HG02623 (cell line): Measurements from ENCODE around the gene KCNQ4.

Experiments
- ATAC-seq: cut with Tn5 transposase; IDR thresholded peaks from one replicate; pipeline ENCODE4 v1.9.1; 2021; ENCODE audit warnings: moderate library complexity; ENCODE audit not compliant: unreplicated experiment

KCNQ4 gene

DNA sequence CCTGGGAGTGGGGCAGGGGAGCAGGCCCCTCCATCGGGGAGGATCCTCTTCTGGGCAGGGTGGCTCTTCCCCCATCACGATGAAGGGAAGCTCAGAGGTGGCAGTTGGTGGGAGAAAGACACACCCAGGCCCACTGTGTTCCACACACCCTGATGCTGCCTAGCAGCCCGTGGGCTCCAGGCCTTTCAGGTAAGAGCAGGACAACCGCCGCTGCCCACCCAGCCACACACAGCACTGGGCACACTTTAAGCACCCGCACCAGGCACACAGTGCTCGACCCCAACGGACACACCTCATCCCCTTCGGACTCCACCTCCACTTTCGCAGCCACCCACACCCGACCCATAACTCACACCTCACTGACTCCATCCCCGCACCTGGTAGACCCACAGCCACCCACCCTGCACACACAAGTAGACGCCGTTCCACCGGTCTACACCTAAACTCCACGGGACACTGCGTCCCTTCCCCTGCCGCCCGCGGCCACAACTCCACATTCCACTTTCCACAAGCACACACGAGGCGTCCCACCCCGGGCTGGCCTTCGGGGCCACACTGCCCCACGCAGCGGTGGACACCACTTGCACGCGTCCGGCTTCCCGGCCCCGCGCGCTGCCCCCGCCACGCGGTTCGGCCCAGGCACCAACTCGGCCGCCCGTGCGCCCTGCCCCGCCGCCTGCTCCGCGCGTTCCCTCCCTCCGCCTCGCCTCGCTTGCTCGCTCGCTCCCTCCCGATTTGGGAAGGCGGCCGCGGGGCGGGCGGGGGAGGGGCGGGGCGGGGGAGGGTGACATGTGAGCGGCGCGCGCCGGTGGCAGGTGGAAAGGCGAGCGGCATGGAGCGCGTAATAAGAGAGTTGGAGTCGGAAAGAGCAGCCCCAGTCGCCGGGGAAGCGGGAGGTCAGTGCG lies at the start of gene KCNQ4:
TSS of gene KCNQ4 (plus strand) at position 787 of the 905 bp plus-strand sequence. CDS start 307 bp downstream, outside the sequence.
- ATAC-seq: no peak

DNA sequence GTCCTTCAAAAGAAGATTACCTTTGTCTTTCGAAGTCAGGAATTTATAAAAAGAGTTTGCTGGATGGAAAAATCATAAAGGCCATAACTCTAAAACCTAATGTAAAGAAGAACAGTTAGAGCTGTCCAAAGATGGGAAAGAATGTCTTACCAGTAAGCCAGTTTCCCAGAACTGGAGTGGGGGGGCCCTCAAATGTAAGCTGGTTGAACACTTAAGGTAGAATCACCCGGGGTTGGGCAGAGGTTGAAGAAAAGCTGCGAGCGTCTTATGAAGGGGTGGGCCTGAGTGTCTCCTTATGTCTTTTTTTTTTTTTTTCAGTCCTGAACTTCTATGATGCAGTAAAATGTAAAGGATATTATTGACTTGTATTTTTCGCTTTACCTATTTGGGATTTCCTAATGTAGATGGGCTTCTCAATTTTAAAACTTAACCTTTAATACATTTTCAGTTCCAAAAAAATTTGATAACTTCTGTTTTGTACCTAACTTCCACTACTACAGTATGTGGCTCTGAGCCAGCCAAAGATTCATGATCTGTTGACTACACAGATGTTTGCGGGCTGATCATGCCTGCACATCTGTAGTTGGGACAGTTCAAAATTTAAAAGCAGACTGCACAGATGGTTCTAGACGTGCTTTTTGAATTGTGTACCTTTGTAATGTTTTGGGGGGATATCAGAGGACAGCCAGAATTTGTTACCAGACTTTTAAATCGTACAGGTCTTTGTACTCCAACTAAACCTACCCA lies 48.5 kb upstream of the KCNQ4 start:
- ATAC-seq: no peak

DNA sequence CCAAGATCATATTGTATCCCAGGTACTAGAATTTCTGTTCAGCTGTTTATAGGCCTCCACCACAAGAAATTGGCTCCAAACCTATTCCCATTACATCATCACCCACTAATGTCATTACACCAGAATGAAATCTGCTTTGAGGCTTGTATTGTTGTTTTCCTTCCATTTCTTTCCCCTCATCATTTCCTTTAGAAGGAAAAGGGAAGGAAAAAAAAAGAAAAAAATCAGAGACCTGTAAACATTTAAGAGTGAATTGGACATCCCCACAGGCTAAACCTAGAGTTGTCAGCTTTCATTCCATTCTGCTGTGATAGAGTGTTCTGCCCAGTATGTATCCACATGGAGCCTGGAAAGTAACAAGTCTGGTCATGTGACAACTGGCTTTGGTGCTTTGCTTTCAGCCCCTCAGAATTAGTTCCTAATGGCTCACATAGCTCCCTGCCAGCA lies 47.5 kb upstream of the KCNQ4 start:
- no peak for ATAC-seq

DNA sequence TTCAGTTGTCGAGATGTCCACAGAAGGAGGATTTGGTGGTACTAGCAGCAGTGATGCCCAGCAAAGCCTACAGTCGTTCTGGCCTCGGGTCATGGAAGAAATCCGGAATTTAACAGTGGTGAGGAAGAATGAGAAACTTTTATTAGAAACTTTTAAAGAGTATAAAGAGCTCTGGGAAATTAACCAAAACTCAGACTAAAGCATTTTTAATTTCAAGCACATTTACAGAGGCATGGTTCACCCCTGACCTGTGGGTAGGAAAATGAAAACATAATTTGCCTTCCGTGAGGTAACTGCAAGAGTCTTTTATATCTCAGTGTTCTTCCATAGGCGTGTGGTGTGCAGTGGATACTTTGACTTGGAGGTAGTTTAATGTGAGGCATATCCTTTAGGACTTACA lies 44.8 kb upstream of the KCNQ4 start:
- ATAC-seq: no peak

DNA sequence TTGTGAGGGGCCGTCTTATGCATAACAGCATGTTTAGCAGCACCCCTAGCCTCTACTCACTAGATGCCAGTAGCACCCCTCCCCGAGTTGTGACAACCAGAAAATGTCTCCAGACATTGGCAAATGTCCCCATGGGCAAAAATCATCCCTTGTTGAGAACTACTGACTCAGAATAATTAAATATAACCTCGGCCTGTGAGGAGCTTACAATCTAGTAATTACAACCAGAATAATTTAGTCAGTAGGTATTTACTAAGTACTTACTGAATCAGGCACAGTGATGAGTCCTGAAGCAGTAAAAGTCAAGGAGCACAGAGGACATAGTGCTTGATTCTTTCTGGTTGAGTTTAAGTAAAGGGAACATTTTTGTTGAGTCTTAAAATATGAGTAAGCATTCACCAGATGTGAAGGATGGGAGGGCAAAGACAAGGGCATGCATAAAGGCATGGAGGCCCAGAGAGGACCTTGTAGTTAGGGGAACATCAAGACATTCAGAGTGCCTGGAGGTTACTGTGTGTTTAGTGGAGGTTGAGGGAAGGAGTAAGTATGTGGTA lies 44.1 kb upstream of the KCNQ4 start:
- no peak for ATAC-seq

DNA sequence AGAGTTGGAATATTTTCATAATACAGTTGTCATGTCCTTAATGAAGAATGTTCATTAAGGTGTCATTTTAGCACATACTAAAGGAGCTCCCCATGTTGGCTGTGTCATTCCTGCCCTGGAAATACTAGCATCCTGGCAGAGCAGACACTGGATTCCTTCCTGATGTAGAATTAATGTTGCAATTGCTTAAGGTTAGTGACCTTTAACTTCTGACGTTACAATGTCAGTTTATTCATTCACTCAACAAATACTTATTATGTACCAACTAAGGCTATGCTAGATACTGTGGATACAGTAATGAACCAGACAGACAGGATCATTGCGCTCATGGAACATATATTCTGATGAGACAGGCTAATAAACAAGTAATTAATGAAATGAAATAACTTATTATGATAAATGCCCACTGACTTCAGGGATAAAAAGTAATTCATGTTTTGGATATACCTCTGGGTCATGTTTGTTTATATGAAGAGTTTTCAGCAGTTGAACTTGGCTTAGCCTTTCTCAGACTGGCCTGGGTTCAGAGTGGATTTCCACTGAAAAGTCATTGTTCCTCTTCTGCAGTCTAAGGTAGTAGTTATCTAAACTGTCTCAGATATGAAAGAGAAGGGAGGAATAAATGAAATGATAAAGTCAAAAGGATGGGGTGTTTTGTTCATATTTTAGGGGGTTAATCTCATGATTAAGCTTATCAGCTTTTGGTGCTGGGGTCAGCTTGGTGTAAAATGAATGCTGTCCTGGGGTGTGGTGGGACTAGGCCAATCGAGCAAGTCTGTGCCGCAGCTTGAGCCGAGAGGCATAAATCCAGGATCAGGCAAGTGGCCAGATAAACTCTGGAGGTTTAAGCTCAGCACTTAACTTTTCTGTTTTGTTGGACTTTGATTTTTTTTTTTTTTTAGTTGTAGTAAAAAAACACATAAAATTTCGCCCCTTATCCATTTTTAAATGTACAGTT lies 43.3 kb upstream of the KCNQ4 start:
- ATAC-seq: no peak

DNA sequence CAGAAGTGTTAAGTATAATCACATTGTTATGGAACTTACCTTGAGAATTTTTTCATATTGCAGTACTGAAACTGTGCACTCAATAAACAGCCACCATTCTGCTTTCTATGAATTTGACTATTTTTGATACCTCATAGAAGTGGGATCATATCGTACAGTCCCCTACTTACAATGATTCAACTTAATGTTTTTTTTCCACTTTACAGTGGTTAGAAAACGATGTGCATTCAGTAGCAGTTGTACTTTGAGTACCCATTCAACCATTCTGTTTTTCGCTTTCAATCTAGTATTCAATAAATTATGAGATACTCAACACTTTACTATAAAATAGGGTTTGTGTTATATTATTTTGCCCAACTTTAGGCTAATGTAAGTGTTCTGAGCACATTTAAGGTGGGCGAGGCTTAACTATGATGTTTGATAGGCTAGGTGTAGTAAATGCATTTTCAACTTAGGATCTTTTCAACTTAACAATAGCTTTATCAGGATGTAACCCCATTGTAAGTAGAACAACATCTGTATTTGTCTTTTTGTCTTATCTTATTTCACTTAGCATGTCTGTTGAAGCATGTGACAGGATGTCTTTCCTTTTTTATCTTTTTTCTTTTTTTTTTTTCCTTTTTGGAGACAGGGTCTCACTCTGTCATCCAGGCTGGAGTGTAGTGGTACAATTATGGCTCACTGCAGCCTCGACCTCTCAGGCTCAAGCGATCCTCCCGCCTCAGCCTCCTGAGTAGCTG lies 42.4 kb upstream of the KCNQ4 start:
- no peak for ATAC-seq

DNA sequence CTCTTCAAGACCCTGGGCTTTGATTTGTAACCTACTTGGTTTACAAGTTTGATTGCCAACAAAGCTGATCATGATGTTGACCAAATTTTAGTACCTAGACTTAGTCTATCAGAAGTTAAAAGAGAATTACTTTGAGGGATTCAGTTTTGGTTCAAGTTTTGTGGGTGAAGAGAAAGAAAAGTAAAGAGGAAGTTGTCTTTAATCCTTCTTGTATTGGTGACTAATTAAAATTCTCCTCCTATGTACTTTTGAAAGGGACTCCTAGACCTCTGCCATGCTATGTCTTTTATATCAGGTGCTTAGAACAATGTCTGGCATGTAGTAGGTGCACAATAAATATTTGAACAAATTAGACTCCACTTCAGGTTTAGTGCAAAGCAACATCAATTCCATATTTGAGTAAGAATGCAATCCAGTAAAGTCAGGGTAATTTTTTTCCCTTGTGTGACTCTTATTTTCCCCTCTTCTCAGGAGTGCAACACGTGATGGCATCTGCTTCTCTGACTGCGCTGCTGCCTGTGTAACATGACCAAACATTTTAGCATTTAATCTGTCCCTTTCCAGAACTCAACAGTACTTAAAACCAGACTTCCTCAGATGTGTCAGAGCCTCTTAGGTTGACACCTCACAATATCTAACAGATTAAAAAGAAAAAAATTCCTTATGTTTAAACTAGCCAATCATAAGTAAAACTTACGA lies 41.1 kb upstream of the KCNQ4 start:
- ATAC-seq: no peak

DNA sequence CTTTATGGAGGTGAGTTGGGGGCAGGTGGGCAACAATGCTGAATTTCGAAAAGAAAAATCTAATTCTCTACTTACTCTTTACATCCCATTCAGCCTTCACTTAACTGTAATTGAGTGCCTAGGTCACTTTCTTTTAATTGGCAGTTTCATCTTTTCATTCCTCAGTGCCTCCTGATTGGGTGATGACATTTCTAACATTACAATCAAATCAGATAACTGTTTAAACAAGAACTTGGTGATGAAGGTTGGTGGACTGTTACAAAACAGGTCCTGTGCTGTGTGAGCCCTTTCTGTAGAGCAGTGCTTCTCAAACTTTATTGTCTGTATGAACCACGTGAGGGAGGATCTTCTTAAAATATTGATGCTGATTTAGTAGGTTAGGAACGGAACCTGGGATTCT lies 40.1 kb upstream of the KCNQ4 start:
- no peak for ATAC-seq

DNA sequence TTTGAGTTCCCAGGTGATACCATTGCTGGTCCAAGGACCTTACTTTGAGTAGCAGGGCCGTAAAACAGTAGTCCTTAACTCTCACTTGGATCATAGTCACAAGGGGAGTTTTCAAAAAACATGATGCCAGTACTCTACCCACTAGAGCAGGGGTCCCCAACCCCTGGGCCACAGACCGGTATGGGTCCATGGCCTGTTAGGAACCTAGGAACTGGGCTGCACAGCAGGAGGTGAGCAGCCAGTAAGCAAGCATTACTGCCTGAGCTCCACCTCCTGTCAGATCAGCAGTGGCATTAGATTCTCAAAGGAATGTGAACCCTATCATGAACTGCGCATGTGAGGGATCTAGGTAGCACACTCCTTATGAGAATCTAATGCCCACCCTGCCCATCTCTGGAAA lies 39.7 kb upstream of the KCNQ4 start:
- ATAC-seq: no peak

DNA sequence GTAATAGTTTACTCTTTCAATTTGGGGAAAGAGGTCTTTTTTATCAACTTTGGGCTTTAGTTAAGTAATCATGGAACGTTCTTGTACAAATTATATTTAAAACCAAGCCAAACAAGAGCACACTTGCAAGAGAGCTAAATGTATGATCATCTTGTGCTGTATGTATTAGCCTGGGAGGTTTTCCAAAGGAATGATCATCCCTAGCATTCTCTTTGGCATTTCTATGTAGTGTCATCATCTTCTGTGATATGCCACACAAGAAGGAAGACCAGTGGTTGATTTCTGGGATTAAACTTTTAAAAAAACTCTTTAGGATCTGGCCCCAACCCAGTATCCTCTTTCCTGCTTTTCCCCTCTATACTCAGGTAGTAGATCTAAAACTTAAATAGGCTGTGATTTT lies 38.4 kb upstream of the KCNQ4 start:
- no peak for ATAC-seq

DNA sequence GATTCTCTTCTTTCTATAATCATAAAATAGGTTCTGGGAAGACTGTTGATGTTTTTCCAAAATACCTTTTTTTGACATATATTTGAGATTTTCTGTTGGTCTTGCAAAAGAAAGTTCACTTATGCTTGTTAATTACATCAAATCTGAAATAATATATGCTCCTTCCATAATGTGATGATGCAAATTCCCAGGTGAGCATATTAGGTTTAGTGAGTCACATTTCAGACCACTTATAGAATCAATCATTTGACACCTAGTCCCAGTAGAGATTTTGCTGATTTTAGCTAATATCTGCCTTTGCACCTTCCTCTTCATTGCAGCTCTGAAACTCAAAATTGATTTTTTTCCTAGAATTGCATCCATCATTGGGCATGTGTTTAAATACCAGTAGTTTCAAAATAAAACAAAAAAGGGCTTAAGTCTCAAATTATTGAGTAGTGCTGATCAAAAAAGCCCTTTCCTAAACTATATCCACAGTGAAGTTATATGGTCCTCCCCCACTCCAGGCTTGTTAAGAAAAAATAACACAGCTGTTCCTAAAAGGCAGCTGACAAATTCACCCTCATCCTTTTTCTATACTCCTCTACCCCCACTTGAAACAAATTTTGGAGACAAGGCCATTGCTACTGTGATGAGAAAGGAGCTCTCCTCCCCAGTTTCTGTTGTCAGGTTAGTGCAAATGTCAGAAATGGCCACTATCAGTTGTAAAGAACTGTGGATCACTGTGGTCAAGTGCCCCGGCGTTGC lies 37.1 kb upstream of the KCNQ4 start:
- no peak for ATAC-seq

DNA sequence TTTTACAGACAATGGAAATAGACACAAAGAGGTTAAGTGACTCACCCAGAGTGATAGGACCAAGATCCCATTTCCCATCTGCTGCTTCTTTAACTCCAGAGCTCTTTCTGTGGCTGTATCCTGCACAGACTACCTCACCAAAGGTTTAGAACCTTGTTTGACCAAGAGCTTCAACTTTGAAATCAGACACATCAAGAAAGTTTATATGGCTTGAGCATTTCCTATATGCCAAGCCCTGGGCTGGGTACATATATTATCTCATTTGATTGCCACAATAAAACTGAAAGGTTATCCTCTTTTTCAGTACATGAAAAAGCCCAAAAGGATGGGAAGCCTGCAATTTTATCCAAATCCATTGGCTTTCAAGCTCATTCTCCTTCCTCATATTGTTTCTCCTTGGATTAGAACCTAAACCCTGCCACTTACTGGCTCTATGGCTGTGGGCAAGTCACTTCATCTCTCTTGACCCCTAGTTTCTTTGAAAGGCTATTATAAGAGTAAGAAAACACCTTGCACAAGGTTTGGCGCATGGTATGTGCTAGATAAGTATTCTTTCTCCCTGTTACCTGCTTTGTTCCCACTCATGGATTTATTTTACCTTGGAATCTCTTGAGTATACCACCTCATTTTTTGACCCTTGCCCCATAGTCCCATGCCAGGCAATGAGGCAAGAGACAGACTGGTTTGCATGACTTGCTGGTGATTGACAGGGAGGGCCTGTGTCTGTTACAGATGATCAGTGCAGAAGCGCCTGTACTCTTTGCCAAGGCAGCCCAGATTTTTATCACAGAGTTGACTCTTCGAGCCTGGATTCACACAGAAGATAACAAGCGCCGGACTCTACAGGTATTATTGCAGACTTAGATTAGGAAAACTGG lies 34.5 kb upstream of the KCNQ4 start:
- ATAC-seq: no peak

DNA sequence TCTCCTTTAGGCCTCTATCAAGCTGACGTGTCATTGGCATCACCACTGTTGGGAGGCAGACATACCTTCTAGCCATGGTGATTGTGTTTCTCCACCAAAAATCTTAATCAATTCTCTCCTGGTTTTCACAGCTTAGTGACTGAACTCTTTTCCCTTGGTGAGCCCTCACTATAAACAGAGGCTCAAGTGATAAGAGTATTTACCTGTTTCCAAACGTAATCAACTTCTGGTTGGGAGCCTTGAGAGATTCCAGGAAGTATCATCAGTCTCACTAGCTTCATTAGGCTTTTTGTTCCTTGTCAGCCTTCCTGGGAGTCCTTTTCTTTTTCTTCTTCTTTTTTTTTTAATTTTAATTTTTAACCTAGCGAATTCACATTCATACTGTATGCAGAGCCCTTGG lies 33.8 kb upstream of the KCNQ4 start:
- ATAC-seq: no peak

DNA sequence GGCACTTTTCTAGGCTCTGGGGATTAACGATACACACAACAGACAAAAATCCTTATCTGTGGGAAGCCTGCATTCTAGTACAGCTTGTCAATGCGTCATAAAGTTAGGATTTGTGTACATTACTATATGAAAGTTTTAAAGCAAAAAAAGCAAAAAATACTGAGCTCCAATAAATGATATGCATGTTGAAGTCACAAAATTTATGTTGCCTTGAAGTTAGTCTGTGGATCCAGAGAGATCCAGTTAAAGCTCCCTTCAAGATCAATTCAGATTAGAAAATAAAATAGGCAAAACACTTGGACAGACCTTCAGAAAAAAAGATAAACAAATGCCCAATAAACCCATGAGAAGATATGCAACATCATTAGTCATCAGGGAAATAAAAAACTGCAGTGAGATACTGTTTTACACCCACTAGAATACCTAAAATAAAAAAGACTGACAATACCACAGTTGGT lies 33.1 kb upstream of the KCNQ4 start:
- no peak for ATAC-seq

DNA sequence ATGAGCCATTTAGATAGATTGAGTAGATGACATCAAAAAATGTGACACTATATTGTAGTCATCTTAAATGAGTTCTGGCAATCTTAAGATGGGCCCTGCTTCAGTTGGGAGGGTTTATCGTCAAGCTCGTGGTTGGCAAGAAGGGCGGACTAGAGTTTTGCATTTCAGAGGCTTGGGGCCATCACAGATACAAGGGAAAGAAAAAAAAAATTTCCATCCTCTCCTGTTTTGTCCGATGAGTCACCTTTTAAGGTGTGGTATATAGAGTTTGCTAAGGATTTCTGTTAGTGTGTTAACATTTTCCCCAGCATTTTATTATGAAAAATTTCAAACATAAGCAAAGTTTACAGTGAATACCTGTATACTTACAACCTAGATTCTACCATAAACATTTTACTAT lies 31.8 kb upstream of the KCNQ4 start:
- ATAC-seq: no peak

DNA sequence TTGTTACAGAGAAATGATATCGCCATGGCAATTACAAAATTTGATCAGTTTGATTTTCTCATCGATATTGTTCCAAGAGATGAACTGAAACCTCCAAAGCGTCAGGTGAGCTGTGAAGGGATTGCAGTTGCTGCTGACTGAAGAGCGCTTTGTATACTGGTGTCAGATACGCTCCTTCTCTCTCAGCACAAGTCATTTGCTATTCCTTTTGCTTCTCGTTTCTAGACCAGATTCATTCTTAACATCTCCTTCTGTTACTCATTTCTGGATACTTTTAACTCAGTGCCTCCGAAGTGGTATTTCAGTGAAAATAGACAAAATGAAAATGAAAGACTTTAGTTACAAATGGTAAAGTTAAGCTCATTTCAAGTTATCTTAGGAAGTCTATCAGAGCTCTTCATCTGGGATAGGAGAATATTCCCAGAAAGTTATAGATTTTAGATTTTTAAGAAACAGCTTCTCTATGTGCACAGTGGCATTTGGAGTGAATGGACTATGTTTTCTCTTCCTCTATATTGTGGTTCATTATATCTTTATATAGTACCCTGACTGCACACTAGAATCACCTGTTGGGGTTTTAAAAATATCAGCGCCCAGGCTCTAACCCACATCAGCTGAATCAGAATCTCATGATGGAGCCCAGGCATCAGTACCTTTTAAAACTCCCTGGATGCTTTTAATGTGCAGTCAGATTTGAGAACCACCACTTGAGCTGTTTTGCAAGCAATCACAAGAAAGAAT lies 30.3 kb upstream of the KCNQ4 start:
- no peak for ATAC-seq
